ENCODE data around the gene CD200R1.
"Not testable (repeated sequence)": the region's sequence is repeated elsewhere in the genome, so short reads cannot be mapped to it uniquely, and the experiment has no call there.

The CD200R1 gene

GRCh38 chr3:112931736-112932521 is 43.0 kb downstream of the CD200R1 start:
- TF ChIP-seq CTCF (IDR thresholded peaks at IDR 0.05; ENCODE audit: low read depth, low read length) = no peak
- no peak overlapping the region for H3K4me3 ChIP-seq (replicated peaks in 1 of 2; ENCODE audit: low read depth in 2 of 2, low read length in 2 of 2)
- no peak for DNase-seq (ENCODE audit: low read depth in 2 of 2)

- no peak for TF ChIP-seq CTCF (IDR thresholded peaks at IDR 0.05; ENCODE audit: low read depth, low read length)
- DNase-seq (ENCODE audit: low read depth in 2 of 2) = peak in 1 of 2 donors; percentile 2
- no peak overlapping the region for H3K4me3 ChIP-seq (replicated peaks in 1 of 2; ENCODE audit: low read depth in 2 of 2, low read length in 2 of 2)
Measured at GRCh38 chr3:112930771-112931170, 44.1 kb downstream of the CD200R1 start.

GRCh38 chr3:112925969-112926368 is 48.9 kb downstream of the CD200R1 start:
- DNase-seq (ENCODE audit: low read depth in 2 of 2) = no peak
- no peak overlapping the region for H3K4me3 ChIP-seq (replicated peaks in 1 of 2; ENCODE audit: low read depth in 2 of 2, low read length in 2 of 2)
- no peak for TF ChIP-seq CTCF (IDR thresholded peaks at IDR 0.05; ENCODE audit: low read depth, low read length)

- H3K4me3 ChIP-seq (replicated peaks in 1 of 2; ENCODE audit: low read depth in 2 of 2, low read length in 2 of 2) = no peak overlapping the region
- no peak for DNase-seq (ENCODE audit: low read depth in 2 of 2)
- no peak for TF ChIP-seq CTCF (IDR thresholded peaks at IDR 0.05; ENCODE audit: low read depth, low read length)
Measured at GRCh38 chr3:112925560-112925959, 49.3 kb downstream of the CD200R1 start.

GRCh38 chr3:112919541-112919940 is 55.4 kb downstream of the CD200R1 start:
- DNase-seq (ENCODE audit: low read depth in 2 of 2); H3K4me3 ChIP-seq (replicated peaks in 1 of 2; ENCODE audit: low read depth in 2 of 2, low read length in 2 of 2): not testable (repeated sequence)

GRCh38 chr3:112908252-112908651 is 66.7 kb downstream of the CD200R1 start:
- peak in 1 of 2 donors; percentile 10 for DNase-seq (ENCODE audit: low read depth in 2 of 2)

GRCh38 chr3:112904786-112905185 is 70.1 kb downstream of the CD200R1 start:
- no peak overlapping the region for H3K4me3 ChIP-seq (replicated peaks in 1 of 2; ENCODE audit: low read depth in 2 of 2, low read length in 2 of 2)
- no peak for TF ChIP-seq CTCF (IDR thresholded peaks at IDR 0.05; ENCODE audit: low read depth, low read length)

More at GRCh38 chr3:112908252-112908651, 66.7 kb downstream of the CD200R1 start:
- no peak for TF ChIP-seq CTCF (IDR thresholded peaks at IDR 0.05; ENCODE audit: low read depth, low read length)
- no peak overlapping the region for H3K4me3 ChIP-seq (replicated peaks in 1 of 2; ENCODE audit: low read depth in 2 of 2, low read length in 2 of 2)

More at GRCh38 chr3:112904786-112905185, 70.1 kb downstream of the CD200R1 start:
- DNase-seq (ENCODE audit: low read depth in 2 of 2) = no peak

Data from cardiac fibroblast (primary cell).